Glutamatergic neuron (in vitro differentiated cells): ENCODE measurements around the gene HYDIN. TPM values are rescaled to one million over a fixed set of nuclear protein-coding genes. Genes with fewer than 3 reads are reported as not detected.

Experiments
- DNase-seq: peaks from one replicate; pipeline ENCODE4 v3.0.0; 2022
- H3K27ac Mint-ChIP-seq: one replicate; pipeline ENCODE4 v1.8.0; 2020; ENCODE audit warnings: mild to moderate bottlenecking, mixed read lengths, inconsistent platforms; ENCODE audit not compliant: unreplicated experiment
- H3K27me3 Mint-ChIP-seq: one replicate; pipeline ENCODE4 v1.8.0; 2020; ENCODE audit warnings: mild to moderate bottlenecking, moderate library complexity, mixed read lengths, inconsistent platforms; ENCODE audit not compliant: unreplicated experiment
- H3K36me3 Mint-ChIP-seq: one replicate; pipeline ENCODE4 v1.8.0; 2020; ENCODE audit warnings: mild to moderate bottlenecking, mixed read lengths, inconsistent platforms; ENCODE audit not compliant: unreplicated experiment
- H3K4me1 Mint-ChIP-seq: one replicate; pipeline ENCODE4 v1.8.0; 2020; ENCODE audit warnings: mild to moderate bottlenecking, low read depth, mixed read lengths, inconsistent platforms; ENCODE audit not compliant: unreplicated experiment
- H3K4me3 Mint-ChIP-seq: one replicate; pipeline ENCODE4 v1.8.0; 2020; ENCODE audit warnings: mild to moderate bottlenecking, mixed read lengths, inconsistent platforms; ENCODE audit not compliant: unreplicated experiment
- H3K9me3 Mint-ChIP-seq: one replicate; pipeline ENCODE4 v1.8.0; 2020; ENCODE audit warnings: mild to moderate bottlenecking, moderate library complexity, mixed read lengths, inconsistent platforms; ENCODE audit not compliant: unreplicated experiment
- total RNA-seq: library from RNA; stranded (reverse); fragmentation: NEBNext Ultra II Directional; extraction: Animal tissue kit (Norgen Biotek cat#: 25700); gene quantifications from one replicate; pipeline ENCODE4 v1.2.1, GENCODE V29; 2021; ENCODE audit not compliant: unreplicated experiment
- TF ChIP-seq, protein P1 (sequence below): fragments of 200-600 bp; sonication (generic); IDR thresholded peaks from one replicate; pipeline ENCODE4 v1.5.0; 2021; ENCODE audit not compliant: partially characterized antibody, unreplicated experiment

The HYDIN gene
- total RNA-seq, 1 donor from 2014 or later: 7.0 TPM

DNA sequence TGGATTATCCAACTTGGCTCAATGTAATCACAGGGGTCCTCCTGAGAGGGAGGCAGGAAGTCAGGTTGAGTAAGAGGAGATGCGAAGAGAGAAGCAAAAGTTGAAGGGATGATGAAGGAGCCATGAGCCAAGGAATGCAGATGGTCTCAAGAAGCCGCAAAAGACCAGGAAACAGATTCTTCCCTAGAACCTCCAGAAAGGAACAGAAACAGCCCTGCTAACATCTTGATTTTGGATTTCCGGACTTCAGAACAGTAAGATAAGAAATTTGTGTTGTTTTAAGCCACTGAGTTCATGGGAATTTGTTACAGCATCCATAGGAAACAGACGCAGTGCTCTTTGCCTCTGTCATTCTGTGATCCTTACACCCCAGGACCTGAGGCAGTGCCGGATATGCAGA is 31.9 kb upstream of the HYDIN start:
- Mint-ChIP-seq H3K4me3 (no peak overlapping the region), H3K36me3 (no peaks in the 10 kb centered on the region), H3K9me3 (no peaks in the 10 kb centered on the region), H3K27ac (no peak overlapping the region), H3K4me1 (peaks cover 4% of the 10 kb centered on the region), H3K27me3 (no peaks in the 10 kb centered on the region)
- TF ChIP-seq, protein P1, sequence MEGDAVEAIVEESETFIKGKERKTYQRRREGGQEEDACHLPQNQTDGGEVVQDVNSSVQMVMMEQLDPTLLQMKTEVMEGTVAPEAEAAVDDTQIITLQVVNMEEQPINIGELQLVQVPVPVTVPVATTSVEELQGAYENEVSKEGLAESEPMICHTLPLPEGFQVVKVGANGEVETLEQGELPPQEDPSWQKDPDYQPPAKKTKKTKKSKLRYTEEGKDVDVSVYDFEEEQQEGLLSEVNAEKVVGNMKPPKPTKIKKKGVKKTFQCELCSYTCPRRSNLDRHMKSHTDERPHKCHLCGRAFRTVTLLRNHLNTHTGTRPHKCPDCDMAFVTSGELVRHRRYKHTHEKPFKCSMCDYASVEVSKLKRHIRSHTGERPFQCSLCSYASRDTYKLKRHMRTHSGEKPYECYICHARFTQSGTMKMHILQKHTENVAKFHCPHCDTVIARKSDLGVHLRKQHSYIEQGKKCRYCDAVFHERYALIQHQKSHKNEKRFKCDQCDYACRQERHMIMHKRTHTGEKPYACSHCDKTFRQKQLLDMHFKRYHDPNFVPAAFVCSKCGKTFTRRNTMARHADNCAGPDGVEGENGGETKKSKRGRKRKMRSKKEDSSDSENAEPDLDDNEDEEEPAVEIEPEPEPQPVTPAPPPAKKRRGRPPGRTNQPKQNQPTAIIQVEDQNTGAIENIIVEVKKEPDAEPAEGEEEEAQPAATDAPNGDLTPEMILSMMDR: no peak
- DNase-seq: no peak

DNA sequence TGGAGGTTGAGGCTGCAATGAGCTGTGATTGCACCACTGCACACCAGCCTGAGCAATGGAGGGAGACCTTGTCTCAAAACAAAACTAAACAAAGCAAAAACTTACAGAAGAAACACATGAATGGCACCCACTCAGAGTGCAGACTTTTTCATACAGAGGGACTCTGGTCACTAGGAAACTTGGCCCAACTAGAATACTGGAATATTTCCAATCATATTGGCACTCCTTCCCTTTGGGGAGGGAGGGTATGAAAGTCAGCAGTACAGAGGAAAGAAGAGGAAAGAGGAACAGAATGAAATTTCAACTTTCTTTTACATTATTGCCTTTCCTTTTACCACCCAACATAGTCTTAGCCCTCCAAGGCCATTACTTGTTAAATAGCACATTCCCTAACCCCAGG is 30.5 kb upstream of the HYDIN start:
- H3K36me3 Mint-ChIP-seq: no peaks in the 10 kb centered on the region
- H3K4me3 Mint-ChIP-seq: no peak overlapping the region
- DNase-seq: no peak
- H3K27ac Mint-ChIP-seq: no peak overlapping the region
- no peaks in the 10 kb centered on the region for H3K9me3 Mint-ChIP-seq
- TF ChIP-seq, protein P1: no peak
- H3K4me1 Mint-ChIP-seq: peaks cover 10% of the 10 kb centered on the region
- H3K27me3 Mint-ChIP-seq: no peaks in the 10 kb centered on the region

DNA sequence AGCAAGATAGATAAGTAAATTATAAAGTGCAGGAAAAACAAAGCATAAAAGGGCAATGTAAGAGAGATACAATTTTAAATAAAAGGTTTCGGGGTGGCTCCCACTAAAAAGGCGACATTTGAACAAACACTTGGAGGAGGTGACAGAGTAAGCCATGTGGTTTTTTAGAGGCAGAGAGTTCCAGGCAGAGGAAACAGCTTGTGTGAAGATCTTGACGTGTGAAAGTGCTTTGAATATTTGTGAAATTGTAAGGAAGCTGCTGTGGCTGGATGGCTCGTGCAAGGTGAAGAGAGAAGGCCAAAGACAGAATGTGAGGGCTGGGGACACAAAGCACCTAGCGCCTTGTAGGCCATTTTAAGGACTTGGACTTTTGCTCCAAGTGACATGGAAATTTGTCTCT is 28.6 kb upstream of the HYDIN start:
- Mint-ChIP-seq H3K36me3 (no peaks in the 10 kb centered on the region), H3K4me1 (peaks cover 21% of the 10 kb centered on the region), H3K27ac (no peak overlapping the region), H3K4me3 (no peak overlapping the region), H3K27me3 (no peaks in the 10 kb centered on the region), H3K9me3 (peaks cover 6% of the 10 kb centered on the region)
- no peak for DNase-seq
- TF ChIP-seq, protein P1: no peak

DNA sequence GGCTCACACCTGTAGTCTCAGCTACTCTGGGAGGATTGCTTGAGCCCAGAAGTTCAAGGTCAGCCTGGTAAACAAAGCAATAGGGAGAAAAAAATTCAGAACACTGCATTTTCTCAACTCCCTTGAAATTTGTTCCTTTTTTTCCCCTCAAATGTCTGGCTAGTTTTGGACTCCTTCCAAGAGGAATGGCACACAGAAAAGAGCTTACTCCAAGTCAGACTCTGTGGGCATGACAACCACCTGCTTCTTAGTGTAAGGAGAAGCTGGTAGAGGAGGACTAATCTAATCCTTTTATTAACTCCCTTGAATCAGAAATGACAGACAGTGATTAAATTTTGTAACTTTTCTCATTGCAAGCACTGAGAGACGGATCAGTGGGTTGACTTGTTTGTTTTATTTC is 27.9 kb upstream of the HYDIN start:
- no peak overlapping the region for H3K4me3 Mint-ChIP-seq
- H3K36me3 Mint-ChIP-seq: no peaks in the 10 kb centered on the region
- TF ChIP-seq, protein P1: no peak
- peaks cover 21% of the 10 kb centered on the region for H3K4me1 Mint-ChIP-seq
- no peaks in the 10 kb centered on the region for H3K27me3 Mint-ChIP-seq
- peaks cover 6% of the 10 kb centered on the region for H3K9me3 Mint-ChIP-seq
- DNase-seq: no peak
- no peak overlapping the region for H3K27ac Mint-ChIP-seq

DNA sequence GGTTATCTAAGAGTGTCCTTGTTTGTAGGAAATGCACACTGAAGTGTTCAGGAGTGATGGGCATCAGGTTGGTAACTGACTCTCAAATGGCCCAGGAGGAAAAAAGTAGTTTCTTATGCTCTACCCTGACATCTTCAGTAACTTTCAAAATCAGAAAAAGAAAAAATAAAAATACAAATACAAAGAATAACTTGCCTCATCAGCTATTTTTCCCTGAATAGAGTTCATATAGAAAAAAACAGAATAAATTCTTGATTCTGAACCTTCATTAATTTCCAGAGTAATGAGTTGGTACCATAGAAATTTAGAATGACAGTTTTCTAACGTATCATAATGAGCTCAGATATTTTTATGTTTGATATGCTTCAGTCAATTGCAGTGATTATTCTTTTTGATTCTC is 27.2 kb upstream of the HYDIN start:
- Mint-ChIP-seq H3K4me3 (no peak overlapping the region), H3K4me1 (peaks cover 21% of the 10 kb centered on the region), H3K9me3 (peaks cover 6% of the 10 kb centered on the region), H3K27me3 (peaks cover 1% of the 10 kb centered on the region), H3K27ac (no peak overlapping the region), H3K36me3 (no peaks in the 10 kb centered on the region)
- no peak for DNase-seq
- TF ChIP-seq, protein P1: no peak
